Effector memory CD8-positive, alpha-beta T cell (primary cell): Measurements from ENCODE around the gene ALDH16A1.

Experiments used
- ATAC-seq: fragments of 150-1000 bp; cut with Tn5 transposase; replicated peaks from 2 replicates; pipeline ENCODE4 v1.10.0; 2021; ENCODE audit warnings: mild to moderate bottlenecking, moderate library complexity
- DNase-seq, 3 experiments: peaks; one replicate each; pipeline ENCODE4 v3.0.0; 2021
- H3K27ac Mint-ChIP-seq, 2 donors: one replicate each; pipeline ENCODE4 v1.8.0; 2022; ENCODE audit warnings: mild to moderate bottlenecking in 2 of 2, mixed read lengths in 2 of 2, moderate library complexity in 2 of 2
- H3K27me3 Mint-ChIP-seq, 2 donors: one replicate each; pipeline ENCODE4 v1.8.0; 2022; ENCODE audit warnings: mixed read lengths in 2 of 2
- H3K36me3 Mint-ChIP-seq: one replicate; pipeline ENCODE4 v1.8.0; 2022; ENCODE audit warnings: mild to moderate bottlenecking, moderate library complexity, mixed read lengths; ENCODE audit not compliant: insufficient read depth
- H3K4me1 Mint-ChIP-seq, 2 donors: one replicate each; pipeline ENCODE4 v1.8.0; 2022; ENCODE audit warnings: low read depth in 2 of 2, mixed read lengths in 2 of 2
- H3K4me3 Mint-ChIP-seq, 2 donors: one replicate each; pipeline ENCODE4 v1.8.0; 2022; ENCODE audit warnings: mild to moderate bottlenecking in 2 of 2, mixed read lengths in 2 of 2, moderate library complexity in 2 of 2
- H3K9me3 Mint-ChIP-seq, 2 donors: one replicate each; pipeline ENCODE4 v1.8.0; 2022; ENCODE audit warnings: mixed read lengths in 2 of 2

ALDH16A1 gene

DNA sequence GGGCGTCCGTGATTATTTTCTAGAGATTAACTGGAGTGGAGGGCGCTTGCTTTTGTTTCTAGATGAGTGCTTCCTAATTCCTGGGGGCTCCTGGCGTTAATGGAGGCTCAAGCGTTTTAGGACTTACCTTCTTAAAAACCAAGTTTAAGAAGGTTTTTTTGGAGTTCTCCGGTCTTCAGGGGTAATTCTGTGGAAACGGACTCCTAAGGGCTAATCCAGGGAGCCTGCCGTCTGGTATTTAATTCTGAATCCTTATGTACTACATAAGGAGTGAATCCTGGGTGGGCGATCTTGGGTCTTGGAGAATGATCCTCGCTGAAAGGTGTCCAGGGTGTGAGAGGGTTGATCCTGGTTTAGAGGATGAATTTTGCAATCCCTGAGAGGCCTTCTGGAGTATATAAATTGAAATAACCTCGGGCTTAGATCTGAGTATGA lies 43.6 kb downstream of the ALDH16A1 start:
- peaks cover 100% of the 10 kb centered on the region for H3K36me3 Mint-ChIP-seq

DNA sequence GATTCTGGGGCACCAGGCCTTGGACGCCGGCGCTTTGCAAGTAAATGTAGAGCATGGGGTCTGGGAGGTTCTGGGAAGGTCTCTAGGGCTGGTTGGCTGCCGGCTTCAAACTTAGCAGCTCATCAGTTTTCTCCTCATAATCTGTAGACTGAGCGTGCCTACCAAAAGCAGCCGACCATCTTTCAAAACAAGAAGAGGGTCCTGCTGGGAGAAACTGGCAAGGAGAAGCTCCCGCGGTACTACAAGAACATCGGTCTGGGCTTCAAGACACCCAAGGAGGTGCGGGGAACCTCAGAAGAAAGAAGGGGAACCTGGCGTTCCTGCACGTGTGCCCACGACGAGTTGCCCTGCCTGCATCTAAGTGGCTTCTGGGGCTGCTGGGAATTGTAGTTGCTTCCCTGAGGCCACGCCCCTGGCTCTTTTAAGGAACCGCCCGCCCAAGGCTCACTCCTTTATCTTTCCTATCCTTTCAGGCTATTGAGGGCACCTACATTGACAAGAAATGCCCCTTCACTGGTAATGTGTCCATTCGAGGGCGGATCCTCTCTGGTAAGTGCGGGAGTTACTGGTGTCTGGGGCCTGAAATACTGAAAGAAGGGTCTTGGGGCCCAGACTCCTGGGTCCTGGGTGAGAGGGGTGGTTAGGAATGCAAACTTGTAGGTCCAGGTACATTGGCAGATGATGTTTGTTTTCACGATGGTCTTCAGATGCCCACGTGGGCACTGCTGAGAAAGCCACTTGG lies 44.2 kb downstream of the ALDH16A1 start:
- DNase-seq (peak; percentile 63 to 70 (median 67)), ATAC-seq (no peak)
- Mint-ChIP-seq H3K4me1 (peaks cover 55% of the 10 kb centered on the region in 2 donors), H3K27me3 (no peaks in the 10 kb centered on the region), H3K4me3 (peak overlapping the region; percentile 99 to 100), H3K9me3 (no peaks in the 10 kb centered on the region), H3K36me3 (peaks cover 96% of the 10 kb centered on the region), H3K27ac (peak overlapping the region; percentile 99 to 100)

More for the DNA sequence above, 43.6 kb downstream of the ALDH16A1 start:
- no peaks in the 10 kb centered on the region for H3K27me3 Mint-ChIP-seq
- peak in 1 of 3 experiments; percentile 14 for DNase-seq
- H3K27ac Mint-ChIP-seq: peak overlapping the region; percentile 99 to 100
- H3K9me3 Mint-ChIP-seq: no peaks in the 10 kb centered on the region
- peaks cover 51 to 58% of the 10 kb centered on the region in 2 donors for H3K4me1 Mint-ChIP-seq
- ATAC-seq: no peak
- H3K4me3 Mint-ChIP-seq: peak overlapping the region; percentile 99 to 100

DNA sequence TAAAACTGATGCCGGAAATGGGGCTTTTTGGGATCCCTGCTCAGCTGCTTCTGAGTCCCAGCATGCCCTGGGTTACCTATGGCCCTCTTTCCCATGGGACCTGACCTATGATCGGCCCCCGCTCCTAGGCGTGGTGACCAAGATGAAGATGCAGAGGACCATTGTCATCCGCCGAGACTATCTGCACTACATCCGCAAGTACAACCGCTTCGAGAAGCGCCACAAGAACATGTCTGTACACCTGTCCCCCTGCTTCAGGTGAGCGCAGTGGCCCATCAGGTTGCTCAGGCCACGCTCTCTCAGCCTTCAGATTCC lies 44.7 kb downstream of the ALDH16A1 start:
- DNase-seq (no peak), ATAC-seq (no peak)
- peaks cover 56 to 57% of the 10 kb centered on the region in 2 donors for H3K4me1 Mint-ChIP-seq
- H3K9me3 Mint-ChIP-seq: no peaks in the 10 kb centered on the region
- H3K27me3 Mint-ChIP-seq: no peaks in the 10 kb centered on the region
- H3K4me3 Mint-ChIP-seq: peak overlapping the region; percentile 99 to 100
- H3K36me3 Mint-ChIP-seq: peaks cover 91% of the 10 kb centered on the region
- H3K27ac Mint-ChIP-seq: peak overlapping the region; percentile 99 to 100

DNA sequence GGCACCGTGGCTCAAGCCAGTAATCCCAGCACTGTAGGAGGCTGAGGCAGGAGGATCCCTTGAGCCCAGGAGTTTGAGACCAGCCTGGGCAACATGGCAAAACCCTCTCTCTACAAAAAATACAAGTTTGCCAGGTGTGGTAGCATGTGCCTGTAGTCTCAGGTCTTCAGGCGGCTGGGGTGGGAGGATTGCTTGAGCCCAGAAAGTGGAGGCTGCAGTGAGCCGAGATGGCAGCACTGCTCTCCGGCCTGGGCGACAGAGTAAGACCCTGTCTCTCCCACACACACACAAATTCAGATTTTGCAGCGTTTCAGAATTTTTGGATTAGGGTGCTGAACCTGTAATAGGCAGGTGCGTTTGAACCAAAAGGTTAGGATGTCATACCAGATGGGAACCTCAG lies 45.5 kb downstream of the ALDH16A1 start:
- H3K36me3 Mint-ChIP-seq: peaks cover 84% of the 10 kb centered on the region
- H3K27ac Mint-ChIP-seq: peak overlapping the region; percentile 99 to 100
- no peaks in the 10 kb centered on the region for H3K9me3 Mint-ChIP-seq
- no peaks in the 10 kb centered on the region for H3K27me3 Mint-ChIP-seq
- DNase-seq (peak in 1 of 3 experiments; percentile 14), ATAC-seq (no peak)
- H3K4me3 Mint-ChIP-seq: peak overlapping the region; percentile 99 to 100
- peaks cover 55 to 56% of the 10 kb centered on the region in 2 donors for H3K4me1 Mint-ChIP-seq

DNA sequence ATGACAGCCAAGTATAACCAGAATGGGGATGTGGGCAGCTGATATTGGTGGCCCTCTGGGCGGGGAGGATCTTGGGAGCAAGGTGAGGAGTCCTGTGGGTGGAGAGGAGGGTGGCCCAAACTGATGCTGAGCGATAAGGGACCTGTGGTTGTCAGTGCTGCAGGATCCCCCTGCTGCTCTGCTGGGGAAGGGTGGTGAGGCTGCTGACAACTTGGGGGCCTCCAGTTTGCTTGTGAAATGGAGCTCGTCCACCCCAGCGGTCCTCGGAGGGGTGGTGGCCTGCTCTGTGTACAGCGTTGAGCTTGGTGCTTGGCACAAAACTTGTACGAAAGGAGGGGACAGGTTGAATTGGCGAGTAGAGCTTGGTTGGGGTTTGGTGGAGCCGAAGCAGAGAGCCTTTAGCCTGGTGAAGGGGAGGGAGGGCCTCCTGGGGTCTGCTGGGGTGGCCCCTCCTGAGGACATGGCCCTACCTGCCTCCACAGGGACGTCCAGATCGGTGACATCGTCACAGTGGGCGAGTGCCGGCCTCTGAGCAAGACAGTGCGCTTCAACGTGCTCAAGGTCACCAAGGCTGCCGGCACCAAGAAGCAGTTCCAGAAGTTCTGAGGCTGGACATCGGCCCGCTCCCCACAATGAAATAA lies 46.1 kb downstream of the ALDH16A1 start:
- Mint-ChIP-seq H3K4me3 (peak overlapping the region; percentile 99 to 100), H3K9me3 (no peaks in the 10 kb centered on the region), H3K36me3 (peaks cover 77% of the 10 kb centered on the region), H3K27ac (peak overlapping the region; percentile 99 to 100), H3K27me3 (no peaks in the 10 kb centered on the region), H3K4me1 (peaks cover 53 to 56% of the 10 kb centered on the region in 2 donors)
- no peak for ATAC-seq
- peak; percentile 23 to 48 (median 44) for DNase-seq

DNA sequence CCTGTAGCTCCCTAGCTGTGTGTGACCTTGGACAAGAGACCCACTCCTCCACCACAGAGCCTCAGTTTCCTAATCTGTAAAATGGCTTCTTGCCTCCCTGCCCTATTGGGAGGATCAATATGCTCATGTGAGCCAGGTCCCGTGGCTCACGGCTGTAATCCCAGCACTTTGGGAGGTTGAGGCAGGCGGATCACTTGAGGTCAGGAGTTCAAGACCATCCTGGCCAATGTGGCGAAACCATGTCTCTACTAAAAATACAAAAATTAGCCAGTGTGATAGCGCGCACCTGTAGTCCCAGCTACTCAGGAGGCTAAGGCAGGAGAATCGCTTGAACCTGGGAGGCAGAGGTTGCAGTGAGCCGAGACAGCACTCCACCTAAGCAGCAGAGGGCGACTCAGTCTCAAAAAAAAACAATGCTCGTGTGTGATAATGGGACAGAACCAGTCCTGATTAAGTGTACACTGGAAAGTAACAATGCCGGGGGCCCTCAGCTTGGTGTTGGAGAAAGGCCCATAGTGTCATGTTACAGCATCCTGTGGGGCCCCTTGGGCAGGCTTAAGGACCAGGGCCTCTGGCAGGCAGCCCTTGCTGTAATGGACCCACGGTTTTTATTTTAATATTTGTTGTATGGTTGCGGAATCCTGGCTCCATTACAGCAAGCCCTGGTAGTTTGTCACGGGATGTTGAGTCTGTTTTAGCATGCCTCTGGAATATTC lies 50.0 kb downstream of the ALDH16A1 start:
- peaks cover 38% of the 10 kb centered on the region for H3K36me3 Mint-ChIP-seq
- peak in 2 of 3 experiments; percentile 42 to 52 for DNase-seq
- peak overlapping the region; percentile 99 to 100 for H3K27ac Mint-ChIP-seq
- peak overlapping the region in 1 of 2 donors; percentile 12 for H3K4me3 Mint-ChIP-seq
- H3K4me1 Mint-ChIP-seq: peaks cover 42 to 44% of the 10 kb centered on the region in 2 donors
- no peak for ATAC-seq
- no peaks in the 10 kb centered on the region for H3K27me3 Mint-ChIP-seq
- no peaks in the 10 kb centered on the region for H3K9me3 Mint-ChIP-seq

DNA sequence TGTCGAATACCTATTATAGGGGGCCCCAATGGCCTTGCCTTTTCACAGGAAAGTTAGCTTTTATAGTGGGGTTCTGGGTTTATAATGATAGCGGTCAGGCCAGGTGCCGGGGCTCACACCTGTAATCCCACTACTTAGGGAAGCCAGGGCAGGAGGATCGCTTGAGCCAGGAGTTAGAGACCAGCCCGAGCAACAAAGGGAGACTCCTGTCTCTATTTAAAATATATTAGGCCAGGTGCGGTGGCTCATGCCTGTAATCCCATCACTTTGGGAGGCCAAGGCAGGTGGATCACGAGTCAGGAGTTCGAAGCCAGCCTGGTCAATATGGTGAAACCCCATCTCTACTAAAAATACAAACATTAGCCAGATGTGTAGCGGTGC lies 50.5 kb downstream of the ALDH16A1 start:
- no peak overlapping the region for H3K4me3 Mint-ChIP-seq
- H3K36me3 Mint-ChIP-seq: peaks cover 33% of the 10 kb centered on the region
- no peaks in the 10 kb centered on the region for H3K9me3 Mint-ChIP-seq
- peak overlapping the region in 1 of 2 donors; percentile 99 for H3K27ac Mint-ChIP-seq
- DNase-seq (no peak), ATAC-seq (no peak)
- H3K4me1 Mint-ChIP-seq: peaks cover 38% of the 10 kb centered on the region in 2 donors
- no peaks in the 10 kb centered on the region for H3K27me3 Mint-ChIP-seq

DNA sequence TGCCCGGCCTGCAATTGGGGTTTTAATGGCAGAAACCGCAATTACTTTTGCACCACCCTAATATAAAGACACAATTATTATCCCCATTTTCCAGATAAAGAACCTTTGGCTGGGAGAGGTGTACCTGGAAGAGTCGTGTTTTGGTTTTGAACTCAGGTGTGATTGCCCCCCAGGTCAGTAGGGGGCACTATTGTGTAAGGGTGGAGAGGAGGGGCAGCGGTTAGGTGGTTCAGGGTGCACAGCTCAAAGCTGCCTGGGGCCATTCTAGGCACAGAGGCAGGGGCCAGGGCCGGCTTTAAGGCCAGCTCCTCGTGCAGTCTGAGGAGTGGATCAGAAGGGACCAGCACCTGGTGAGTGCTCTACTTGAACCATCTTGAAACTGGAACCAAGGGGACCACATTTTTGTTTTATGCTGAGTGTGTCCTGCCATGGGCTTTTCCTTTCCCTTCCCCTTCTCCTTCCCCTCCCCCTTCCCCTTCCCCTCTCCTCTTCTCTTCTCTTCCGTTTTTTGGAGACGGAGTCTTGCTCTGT lies 53.6 kb downstream of the ALDH16A1 start:
- Mint-ChIP-seq H3K36me3 (peaks cover 3% of the 10 kb centered on the region), H3K27me3 (no peaks in the 10 kb centered on the region), H3K4me3 (no peak overlapping the region), H3K27ac (no peak overlapping the region), H3K4me1 (peaks cover 24% of the 10 kb centered on the region in 2 donors), H3K9me3 (no peaks in the 10 kb centered on the region)
- ATAC-seq: peak; percentile 84
- DNase-seq: peak; percentile 72 to 77 (median 73)

DNA sequence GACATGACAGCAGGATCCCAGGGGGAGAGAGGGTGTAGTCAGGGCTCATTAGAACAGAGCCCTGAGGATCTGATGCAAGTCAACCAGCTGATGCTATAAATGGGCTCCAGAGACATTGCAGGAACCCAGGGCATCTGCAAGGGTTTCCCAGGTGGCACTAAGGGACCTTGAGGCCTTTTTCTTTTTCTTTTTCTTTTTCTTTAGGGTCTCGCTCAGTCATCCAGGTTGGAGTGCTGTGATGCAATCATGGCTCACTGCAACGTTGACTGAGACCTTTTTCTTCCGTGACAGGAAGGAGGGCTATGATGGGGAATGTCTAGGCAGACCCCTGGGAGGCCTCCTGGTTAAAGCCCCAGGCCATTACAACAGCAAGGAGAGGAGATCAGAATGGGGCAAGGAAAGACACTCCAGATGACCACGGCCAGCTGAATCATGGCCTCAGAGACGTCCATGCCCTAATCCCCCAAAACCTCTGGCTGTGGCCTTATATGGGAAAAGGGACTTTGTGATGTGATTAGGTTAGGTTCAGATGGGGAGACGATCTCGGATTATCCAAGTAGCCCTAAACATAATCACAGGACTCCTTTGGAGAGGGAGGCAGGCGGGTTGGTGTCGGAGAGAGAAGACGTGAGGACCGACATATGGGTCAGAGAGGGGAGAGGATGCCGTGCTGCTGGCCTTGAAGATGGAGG lies 54.9 kb downstream of the ALDH16A1 start:
- H3K4me1 Mint-ChIP-seq: peaks cover 22 to 26% of the 10 kb centered on the region in 2 donors
- no peak for DNase-seq
- no peaks in the 10 kb centered on the region for H3K27me3 Mint-ChIP-seq
- H3K27ac Mint-ChIP-seq: peak overlapping the region in 1 of 2 donors; percentile 77
- H3K9me3 Mint-ChIP-seq: no peaks in the 10 kb centered on the region
- H3K36me3 Mint-ChIP-seq: peaks cover 4% of the 10 kb centered on the region
- ATAC-seq: no peak
- H3K4me3 Mint-ChIP-seq: no peak overlapping the region

DNA sequence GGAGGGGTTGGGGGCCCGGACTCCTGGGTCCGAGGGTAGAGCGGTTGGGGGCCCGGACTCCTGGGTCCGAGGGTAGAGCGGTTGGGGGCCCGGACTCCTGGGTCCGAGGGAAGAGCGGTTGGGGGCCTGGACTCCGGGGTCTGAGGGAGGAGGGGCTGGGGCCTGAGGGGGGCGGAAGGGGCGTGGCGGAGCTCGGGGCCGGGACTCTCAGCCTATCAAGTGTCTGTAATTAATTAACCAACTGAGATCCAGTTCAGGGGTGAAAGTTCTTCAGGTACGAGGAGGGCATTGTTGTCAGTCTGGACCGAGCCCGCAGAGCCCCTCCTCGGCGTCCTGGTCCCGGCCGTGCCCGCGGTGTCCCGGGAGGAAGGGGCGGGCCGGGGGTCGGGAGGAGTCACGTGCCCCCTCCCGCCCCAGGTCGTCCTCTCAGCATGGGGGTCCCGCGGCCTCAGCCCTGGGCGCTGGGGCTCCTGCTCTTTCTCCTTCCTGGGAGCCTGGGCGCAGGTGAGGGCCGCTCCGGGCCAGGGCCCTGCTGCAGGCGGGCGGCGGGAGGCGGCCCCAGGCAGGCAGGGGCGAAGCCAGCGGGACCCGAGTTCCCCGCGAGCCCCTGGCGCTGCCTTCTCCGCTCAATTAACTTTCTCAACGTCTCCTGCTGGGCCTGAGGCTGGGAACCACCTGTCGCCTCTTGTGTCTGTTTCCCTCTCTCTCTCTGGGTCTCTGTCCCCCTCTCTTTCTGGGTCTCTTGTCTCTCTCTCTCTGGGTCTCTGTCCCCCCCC lies 60.1 kb downstream of the ALDH16A1 start:
- Mint-ChIP-seq H3K9me3 (no peaks in the 10 kb centered on the region), H3K27ac (peak overlapping the region; percentile 88 to 91), H3K4me3 (peak overlapping the region; percentile 85 to 87), H3K27me3 (no peaks in the 10 kb centered on the region), H3K4me1 (peaks cover 24 to 28% of the 10 kb centered on the region in 2 donors), H3K36me3 (peaks cover 8% of the 10 kb centered on the region)
- DNase-seq (peak in 1 of 3 experiments; percentile 17), ATAC-seq (peak; percentile 68)

DNA sequence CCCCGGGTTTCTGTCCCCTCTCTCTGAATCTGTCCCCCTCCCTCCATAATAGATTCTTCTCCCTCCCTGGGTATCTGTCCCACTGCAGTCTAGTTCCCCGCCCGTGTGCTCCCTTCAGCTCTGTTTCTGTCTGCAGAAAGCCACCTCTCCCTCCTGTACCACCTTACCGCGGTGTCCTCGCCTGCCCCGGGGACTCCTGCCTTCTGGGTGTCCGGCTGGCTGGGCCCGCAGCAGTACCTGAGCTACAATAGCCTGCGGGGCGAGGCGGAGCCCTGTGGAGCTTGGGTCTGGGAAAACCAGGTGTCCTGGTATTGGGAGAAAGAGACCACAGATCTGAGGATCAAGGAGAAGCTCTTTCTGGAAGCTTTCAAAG lies 60.7 kb downstream of the ALDH16A1 start:
- Mint-ChIP-seq H3K4me3 (peak overlapping the region; percentile 85 to 87), H3K9me3 (no peaks in the 10 kb centered on the region), H3K27me3 (no peaks in the 10 kb centered on the region), H3K4me1 (peaks cover 24 to 28% of the 10 kb centered on the region in 2 donors), H3K27ac (peak overlapping the region; percentile 88 to 91), H3K36me3 (peaks cover 8% of the 10 kb centered on the region)
- no peak for DNase-seq
- ATAC-seq: no peak

DNA sequence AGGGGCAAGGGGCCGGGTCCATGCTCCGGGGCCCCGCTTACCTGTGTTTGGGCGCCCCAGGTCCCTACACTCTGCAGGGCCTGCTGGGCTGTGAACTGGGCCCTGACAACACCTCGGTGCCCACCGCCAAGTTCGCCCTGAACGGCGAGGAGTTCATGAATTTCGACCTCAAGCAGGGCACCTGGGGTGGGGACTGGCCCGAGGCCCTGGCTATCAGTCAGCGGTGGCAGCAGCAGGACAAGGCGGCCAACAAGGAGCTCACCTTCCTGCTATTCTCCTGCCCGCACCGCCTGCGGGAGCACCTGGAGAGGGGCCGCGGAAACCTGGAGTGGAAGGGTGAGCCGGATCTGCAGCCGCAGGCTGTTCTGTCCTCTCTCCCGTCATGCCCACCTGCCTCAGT lies 61.1 kb downstream of the ALDH16A1 start:
- no peak for DNase-seq
- Mint-ChIP-seq H3K4me3 (peak overlapping the region; percentile 85 to 87), H3K4me1 (peaks cover 24 to 28% of the 10 kb centered on the region in 2 donors), H3K27me3 (no peaks in the 10 kb centered on the region), H3K9me3 (no peaks in the 10 kb centered on the region), H3K36me3 (peaks cover 8% of the 10 kb centered on the region), H3K27ac (peak overlapping the region; percentile 88 to 91)
- no peak for ATAC-seq
